Mucosa of descending colon (tissue), 3 donors: Measurements from ENCODE around the gene GOLGA3. TPM values are rescaled to one million over a fixed set of nuclear protein-coding genes. Genes with fewer than 3 reads are reported as not detected.

Source experiments
- ATAC-seq: fragments of 200-7000 bp; cut with Tn5 transposase; one replicate; pipeline ENCODE4 v1.9.1; 2020; ENCODE audit warnings: mild to moderate bottlenecking, moderate library complexity
- DNase-seq, 3 donors: peaks; one replicate each; pipeline ENCODE4 v3.0.0-alpha.2; 2020
- H3K36me3 ChIP-seq: fragments of 200-600 bp; one replicate; pipeline ENCODE4 v1.8.0; 2021; ENCODE audit warnings: low read depth, mild to moderate bottlenecking
- H3K4me1 ChIP-seq: fragments of 200-600 bp; one replicate; pipeline ENCODE4 v1.8.0; 2021; ENCODE audit warnings: low read depth, mild to moderate bottlenecking
- H3K4me3 ChIP-seq: fragments of 200-600 bp; one replicate; pipeline ENCODE4 v1.8.0; 2021; ENCODE audit warnings: mild to moderate bottlenecking
- H3K9me3 ChIP-seq: fragments of 200-600 bp; one replicate; pipeline ENCODE4 v1.8.0; 2021; ENCODE audit warnings: mild to moderate bottlenecking
- intact Hi-C, 2 donors: fragments of 100-400 bp; cut with DNase I in 1 of 2; cut with micrococcal nuclease in 1 of 2; formaldehyde crosslinking; loops; one replicate each; pipeline versions ENCODE4 v1.11.0 to v1.11.1; 2022; cut with DNase I, micrococcal nuclease
- total RNA-seq, 3 donors: library from RNA; stranded (reverse); fragmentation: NEBNext Ultra II Directional in 2 of 3; extraction: Animal tissue kit (Norgen Biotek cat#: 25700) in 2 of 3; gene quantifications; one replicate each; pipeline versions ENCODE4 v1.2.1 to v1.2.4, GENCODE V29; 2021 to 2023
- TF ChIP-seq, protein P1 (sequence below): fragments of 200-600 bp; IDR thresholded peaks from one replicate; pipeline ENCODE4 v1.8.0; 2022; ENCODE audit warnings: antibody characterized with exemption, mild to moderate bottlenecking
- donor health status: DM: no; HTN: no; CAD: no; lungs with moderate emphysema.
- donor health status: DM: no; HTN: no; CAD: no.
- donor health status: DM: no; HTN: yes; CAD: no.

The GOLGA3 gene
- total RNA-seq, 3 donors from 2014 or later, result 71.6 to 91.0 (median 89.6) TPM

DNA sequence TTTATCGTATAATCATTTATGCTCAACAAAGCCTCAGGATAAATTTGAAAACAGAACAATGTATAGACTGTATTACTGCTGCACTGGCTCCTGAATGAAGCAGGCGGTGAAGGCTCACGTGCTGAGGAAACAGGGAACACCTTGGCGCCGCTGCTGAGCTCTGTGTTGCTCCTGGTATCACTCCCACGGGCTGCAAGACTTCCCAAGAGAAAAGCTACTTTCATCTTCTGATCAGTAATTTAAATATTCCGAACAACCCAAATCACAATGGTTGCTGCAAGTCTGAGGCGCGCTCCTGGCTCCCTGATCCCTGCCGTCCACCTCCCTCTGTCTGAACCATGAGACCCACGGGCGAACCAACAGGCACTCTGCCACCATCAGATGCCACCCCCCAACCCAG lies 102.3 kb downstream of the GOLGA3 start:
- Histone ChIP-seq H3K9me3 (no peaks in the 10 kb centered on the region), H3K4me3 (no peak overlapping the region), H3K36me3 (peaks cover 16% of the 10 kb centered on the region), H3K4me1 (no peaks in the 10 kb centered on the region)
- DNase-seq (no peak), ATAC-seq (no peak)
- TF ChIP-seq, protein P1, sequence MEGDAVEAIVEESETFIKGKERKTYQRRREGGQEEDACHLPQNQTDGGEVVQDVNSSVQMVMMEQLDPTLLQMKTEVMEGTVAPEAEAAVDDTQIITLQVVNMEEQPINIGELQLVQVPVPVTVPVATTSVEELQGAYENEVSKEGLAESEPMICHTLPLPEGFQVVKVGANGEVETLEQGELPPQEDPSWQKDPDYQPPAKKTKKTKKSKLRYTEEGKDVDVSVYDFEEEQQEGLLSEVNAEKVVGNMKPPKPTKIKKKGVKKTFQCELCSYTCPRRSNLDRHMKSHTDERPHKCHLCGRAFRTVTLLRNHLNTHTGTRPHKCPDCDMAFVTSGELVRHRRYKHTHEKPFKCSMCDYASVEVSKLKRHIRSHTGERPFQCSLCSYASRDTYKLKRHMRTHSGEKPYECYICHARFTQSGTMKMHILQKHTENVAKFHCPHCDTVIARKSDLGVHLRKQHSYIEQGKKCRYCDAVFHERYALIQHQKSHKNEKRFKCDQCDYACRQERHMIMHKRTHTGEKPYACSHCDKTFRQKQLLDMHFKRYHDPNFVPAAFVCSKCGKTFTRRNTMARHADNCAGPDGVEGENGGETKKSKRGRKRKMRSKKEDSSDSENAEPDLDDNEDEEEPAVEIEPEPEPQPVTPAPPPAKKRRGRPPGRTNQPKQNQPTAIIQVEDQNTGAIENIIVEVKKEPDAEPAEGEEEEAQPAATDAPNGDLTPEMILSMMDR, result no peak
- intact Hi-C loops, result no loop called here

DNA sequence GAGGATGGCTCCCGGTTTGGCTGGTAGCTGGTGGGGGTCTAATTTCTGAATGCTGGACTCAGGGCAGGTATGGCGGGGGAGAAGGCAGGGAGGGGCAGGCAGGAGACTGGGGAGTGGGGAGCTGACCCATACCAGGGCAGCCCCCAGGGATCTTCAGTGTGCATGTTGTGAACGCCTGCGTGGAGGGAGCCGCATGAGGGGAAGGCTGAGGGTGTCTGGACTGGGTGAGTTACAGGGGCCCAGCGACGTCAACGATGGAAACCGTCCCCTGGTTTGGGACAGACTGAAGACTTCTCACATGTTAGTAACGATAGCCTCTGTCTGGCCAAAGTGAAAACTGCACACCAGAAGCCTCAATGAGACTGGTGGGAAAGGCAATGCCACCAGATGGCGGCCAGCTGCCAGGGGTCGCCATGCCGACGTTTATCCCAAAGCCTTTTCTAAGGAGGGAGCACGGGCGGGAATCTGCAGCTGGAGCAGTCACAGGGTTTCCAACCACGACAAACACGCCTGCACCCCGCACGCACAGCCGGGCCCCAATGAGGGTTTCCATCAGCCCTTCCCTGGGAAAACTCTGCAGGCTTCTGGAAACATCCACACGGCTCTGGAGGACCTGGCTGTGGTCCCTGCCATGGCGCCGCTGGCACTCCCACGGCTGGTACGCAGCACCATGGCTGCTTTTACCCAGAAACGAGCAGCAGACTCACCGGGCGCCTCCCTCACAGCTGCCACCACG lies 104.0 kb downstream of the GOLGA3 start:
- intact Hi-C loops, result no loop called here
- Histone ChIP-seq H3K36me3 (peaks cover 24% of the 10 kb centered on the region), H3K9me3 (no peaks in the 10 kb centered on the region), H3K4me3 (no peak overlapping the region), H3K4me1 (no peaks in the 10 kb centered on the region)
- ATAC-seq (no peak), DNase-seq (no peak)
- TF ChIP-seq, protein P1, result no peak

DNA sequence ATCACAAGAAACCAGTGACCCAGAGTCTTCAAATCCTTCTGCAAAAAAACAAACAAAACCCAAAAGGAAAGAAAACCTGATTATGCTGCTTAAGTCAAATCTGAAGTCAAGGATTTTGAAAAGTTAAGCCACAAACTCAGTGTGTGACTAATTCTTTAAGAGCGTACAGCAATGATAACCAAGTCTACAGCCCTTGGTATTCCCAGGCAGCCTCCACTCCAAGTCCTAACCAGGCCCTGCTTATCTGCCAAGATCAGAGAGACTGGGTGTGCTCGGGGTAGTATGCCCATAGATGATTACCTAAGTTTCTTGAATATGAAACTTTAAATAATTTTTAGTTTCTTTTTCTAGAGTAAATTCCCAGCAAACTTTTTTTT lies 104.9 kb downstream of the GOLGA3 start:
- TF ChIP-seq, protein P1, result no peak
- Histone ChIP-seq H3K4me3 (no peak overlapping the region), H3K36me3 (peaks cover 24% of the 10 kb centered on the region), H3K9me3 (no peaks in the 10 kb centered on the region), H3K4me1 (no peaks in the 10 kb centered on the region)
- DNase-seq, result no peak
- no peak for ATAC-seq
- intact Hi-C loops, result no loop called here

DNA sequence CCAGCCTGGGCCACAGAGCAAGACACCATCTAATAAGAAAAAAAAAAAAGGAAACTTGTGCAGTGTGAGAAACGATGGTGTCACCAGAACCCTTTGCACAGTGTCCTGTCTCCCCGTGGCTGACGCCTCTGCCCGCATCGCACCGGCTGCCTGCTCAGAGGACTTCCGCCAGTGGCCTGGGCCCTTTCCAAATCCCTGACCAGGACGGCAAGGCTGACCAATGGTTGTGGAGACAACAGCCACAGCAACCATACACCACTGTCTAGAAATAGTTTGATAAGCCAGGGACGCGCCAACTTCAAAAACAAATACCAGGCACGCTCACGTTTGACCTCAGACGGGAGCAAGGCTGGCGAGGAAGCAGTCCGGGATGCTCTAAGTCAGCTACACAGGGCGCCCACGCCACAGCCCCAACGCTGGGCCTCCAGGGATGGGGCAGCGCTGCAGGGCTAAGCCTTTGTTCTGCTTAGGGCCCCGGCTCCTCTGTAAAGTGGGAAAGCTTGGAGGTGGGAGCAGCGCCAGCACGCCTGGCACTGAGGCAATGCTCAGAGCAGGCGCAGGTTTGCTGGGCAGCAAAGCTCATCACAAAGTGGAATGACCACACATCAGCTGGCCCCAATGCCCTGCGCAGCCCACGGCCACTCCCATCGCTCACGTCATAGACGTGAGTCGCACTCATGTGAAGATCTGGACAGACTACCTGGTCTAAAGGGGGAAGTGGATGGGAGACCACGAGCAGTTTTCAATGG lies 105.5 kb downstream of the GOLGA3 start:
- TF ChIP-seq, protein P1, result no peak
- intact Hi-C loops, result no loop called here
- DNase-seq, result no peak
- peaks cover 24% of the 10 kb centered on the region for H3K36me3 ChIP-seq
- no peak overlapping the region for H3K4me3 ChIP-seq
- no peaks in the 10 kb centered on the region for H3K4me1 ChIP-seq
- no peak for ATAC-seq
- H3K9me3 ChIP-seq, result no peaks in the 10 kb centered on the region

DNA sequence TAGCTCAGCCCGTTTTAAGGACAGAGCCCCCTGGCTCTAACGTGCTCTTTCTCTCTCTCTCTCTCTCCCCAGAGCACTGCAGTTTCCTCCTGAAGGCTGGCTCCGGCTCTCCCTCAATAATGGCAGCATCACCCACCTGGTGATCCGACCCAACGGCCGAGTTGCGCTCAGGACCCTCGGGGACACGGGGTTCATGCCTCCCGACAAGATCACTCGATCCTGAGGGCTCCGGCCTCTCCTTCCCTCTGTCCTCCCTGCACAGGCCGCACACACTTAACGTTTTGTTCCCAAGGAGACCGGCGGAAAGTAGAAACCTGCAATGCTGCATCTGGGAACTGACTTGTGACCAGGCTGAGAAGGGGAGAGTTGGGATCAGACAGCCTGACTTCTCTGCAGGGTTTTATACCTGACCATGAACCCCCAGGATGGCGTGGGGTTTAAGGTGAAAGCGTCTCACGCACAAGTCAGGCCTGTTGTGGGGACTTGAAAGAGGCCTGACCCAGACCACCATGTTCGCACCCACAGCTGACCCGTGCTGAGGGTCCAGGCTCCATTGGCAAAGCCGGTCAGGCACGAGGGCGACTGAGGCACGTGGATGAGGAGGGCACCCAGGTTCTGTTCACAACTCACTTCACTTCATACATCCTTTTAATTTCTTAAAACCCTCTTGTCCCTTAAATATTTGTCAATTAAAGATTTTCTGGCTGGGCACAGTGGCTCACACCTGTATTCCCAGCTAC lies 107.9 kb downstream of the GOLGA3 start:
- Histone ChIP-seq H3K4me1 (no peaks in the 10 kb centered on the region), H3K4me3 (no peak overlapping the region), H3K9me3 (no peaks in the 10 kb centered on the region), H3K36me3 (peaks cover 16% of the 10 kb centered on the region)
- intact Hi-C loops, result no loop called here
- DNase-seq (no peak), ATAC-seq (no peak)
- TF ChIP-seq, protein P1, result no peak
